ENCODE measurements around the gene TSPAN19.

The TSPAN19 gene

GRCh38 chr12:84974155-84974815 lies 61.8 kb downstream of the TSPAN19 start:
- no peak overlapping the region for H3K27ac ChIP-seq (ENCODE audit: extremely low read depth, low read depth, low read length)

More at GRCh38 chr12:84974155-84974815, 61.8 kb downstream of the TSPAN19 start:
- POLR2A ChIA-PET, result no interaction called here
- Histone ChIP-seq H3K4me1 (ENCODE audit: control insufficient read depth, insufficient read depth, low read length) (no peaks in the 10 kb centered on the region), H3K9me3 (ENCODE audit: control insufficient read depth, insufficient read depth, low read depth, low read length) (no peaks in the 10 kb centered on the region), H3K4me3 (ENCODE audit: low read depth, low read length) (no peak overlapping the region), H3K36me3 (ENCODE audit: control insufficient read depth in 2 of 2, insufficient read depth in 1 of 2, low read length in 2 of 2) (no peaks in the 10 kb centered on the region)
- no peak for TF ChIP-seq OVOL3 (tag by site-specific recombination; IDR thresholded peaks at IDR 0.05)
- TF ChIP-seq ZNF544 (tag by site-specific recombination; IDR thresholded peaks at IDR 0.05), result no peak
- TF ChIP-seq ZNF311 (tag by site-specific recombination; IDR thresholded peaks at IDR 0.05; ENCODE audit: borderline replicate concordance), result no peak
- no peak for TF ChIP-seq ZNF174 (tag by site-specific recombination; IDR thresholded peaks at IDR 0.05)
- TF ChIP-seq ZNF692 (tag by site-specific recombination; IDR thresholded peaks at IDR 0.05), result no peak
- no peak for TF ChIP-seq ZNF658 (tag by site-specific recombination; IDR thresholded peaks at IDR 0.05)
- TF ChIP-seq ZNF530 (tag by site-specific recombination; IDR thresholded peaks at IDR 0.05; ENCODE audit: low read depth), result no peak
- no peak for TF ChIP-seq ZNF701 (tag by site-specific recombination; IDR thresholded peaks at IDR 0.05)
- TF ChIP-seq ZNF280C (tag by site-specific recombination; IDR thresholded peaks at IDR 0.05), result no peak
- TF ChIP-seq ZNF155 (tag by site-specific recombination; IDR thresholded peaks at IDR 0.05), result no peak
- TF ChIP-seq PATZ1 (tag by site-specific recombination; IDR thresholded peaks at IDR 0.05), result no peak
- TF ChIP-seq KLF7 (tag by site-specific recombination; IDR thresholded peaks at IDR 0.05; ENCODE audit: borderline replicate concordance), result no peak
- TF ChIP-seq ZNF398 (tag by site-specific recombination; IDR thresholded peaks at IDR 0.05), result no peak
- no peak for TF ChIP-seq ZFP37 (tag by site-specific recombination; IDR thresholded peaks at IDR 0.05)
- TF ChIP-seq ZBTB48 (tag by site-specific recombination; IDR thresholded peaks at IDR 0.05), result no peak
- TF ChIP-seq ZNF146 (tag by site-specific recombination; IDR thresholded peaks at IDR 0.05), result no peak
- no peak for TF ChIP-seq ZNF548 (tag by site-specific recombination; IDR thresholded peaks at IDR 0.05)
- TF ChIP-seq ZNF707 (tag by site-specific recombination; IDR thresholded peaks at IDR 0.05), result no peak
- TF ChIP-seq ZSCAN30 (tag by site-specific recombination; IDR thresholded peaks at IDR 0.05), result no peak
- no peak for TF ChIP-seq ZBTB8A (tag by site-specific recombination; IDR thresholded peaks at IDR 0.05)
- CTCF ChIA-PET, result interaction anchor here (1.7 to 1.8 kb wide), 2 partner anchors 55 to 83 kb away, joined by 3 to 4 read pairs; no protein-coding TSS in a partner anchor
